Chondrocyte (in vitro differentiated cells): ENCODE measurements around the gene HOXA1. TPM values are rescaled to one million over a fixed set of nuclear protein-coding genes. Genes with fewer than 3 reads are reported as not detected.

ENCODE experiments used
- DNase-seq: peaks from one replicate; pipeline ENCODE4 v3.0.0; 2021; ENCODE audit warnings: mixed read lengths, low spot score
- H3K27ac Mint-ChIP-seq: one replicate; pipeline ENCODE4 v1.8.0; 2021; ENCODE audit warnings: mild to moderate bottlenecking, moderate library complexity, mixed read lengths; ENCODE audit not compliant: unreplicated experiment
- H3K27me3 Mint-ChIP-seq: 2 replicates; pipeline ENCODE4 v1.8.0; 2021; ENCODE audit warnings: low read depth, mixed read lengths
- H3K36me3 Mint-ChIP-seq: 2 replicates; pipeline ENCODE4 v1.8.0; 2021; ENCODE audit warnings: low read depth, mixed read lengths
- H3K4me1 Mint-ChIP-seq: 2 replicates; pipeline ENCODE4 v1.8.0; 2021; ENCODE audit warnings: low read depth, mild to moderate bottlenecking, mixed read lengths
- H3K4me3 Mint-ChIP-seq: one replicate; pipeline ENCODE4 v1.8.0; 2021; ENCODE audit warnings: mild to moderate bottlenecking, moderate library complexity, mixed read lengths; ENCODE audit not compliant: unreplicated experiment
- H3K9me3 Mint-ChIP-seq: 2 replicates; pipeline ENCODE4 v1.8.0; 2021; ENCODE audit warnings: low read depth, mixed read lengths
- total RNA-seq: library from RNA; stranded (reverse); gene quantifications from 3 replicates; pipeline ENCODE4 v1.2.1, GENCODE V29; 2021
- TF ChIP-seq, protein P1 (sequence below): fragments of 200-600 bp; sonication (generic); IDR thresholded peaks from 2 replicates; pipeline ENCODE4 v1.5.0; 2021; ENCODE audit warnings: antibody characterized with exemption, mild to moderate bottlenecking, moderate library complexity

Gene HOXA1
- total RNA-seq, 1 donor from 2014 or later, result 2.9 TPM

DNA sequence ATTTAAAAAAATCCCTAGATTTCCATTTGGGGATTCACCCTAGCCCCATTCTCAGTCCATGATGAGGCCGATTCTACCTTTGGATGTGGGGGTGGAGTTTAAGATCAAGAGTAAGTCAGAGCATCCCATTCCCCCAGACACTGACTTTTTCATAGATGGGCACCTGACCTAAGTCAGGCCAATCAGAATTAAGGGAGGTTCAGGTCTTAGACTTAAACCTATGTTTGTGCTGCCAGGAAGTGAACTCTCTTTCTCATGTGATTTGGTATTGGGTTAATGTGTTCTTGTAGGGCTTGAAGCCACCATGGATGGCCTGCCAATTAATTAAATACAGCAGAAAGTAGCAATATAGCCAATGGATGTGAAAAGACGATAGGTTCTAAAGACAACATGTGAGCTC lies 30.1 kb downstream of the HOXA1 start:
- Mint-ChIP-seq H3K9me3 (no peaks in the 10 kb centered on the region), H3K27ac (no peak overlapping the region), H3K4me1 (peaks cover 4% of the 10 kb centered on the region), H3K4me3 (no peak overlapping the region), H3K27me3 (peaks cover 17% of the 10 kb centered on the region), H3K36me3 (no peaks in the 10 kb centered on the region)
- no peak for DNase-seq
- TF ChIP-seq, protein P1, sequence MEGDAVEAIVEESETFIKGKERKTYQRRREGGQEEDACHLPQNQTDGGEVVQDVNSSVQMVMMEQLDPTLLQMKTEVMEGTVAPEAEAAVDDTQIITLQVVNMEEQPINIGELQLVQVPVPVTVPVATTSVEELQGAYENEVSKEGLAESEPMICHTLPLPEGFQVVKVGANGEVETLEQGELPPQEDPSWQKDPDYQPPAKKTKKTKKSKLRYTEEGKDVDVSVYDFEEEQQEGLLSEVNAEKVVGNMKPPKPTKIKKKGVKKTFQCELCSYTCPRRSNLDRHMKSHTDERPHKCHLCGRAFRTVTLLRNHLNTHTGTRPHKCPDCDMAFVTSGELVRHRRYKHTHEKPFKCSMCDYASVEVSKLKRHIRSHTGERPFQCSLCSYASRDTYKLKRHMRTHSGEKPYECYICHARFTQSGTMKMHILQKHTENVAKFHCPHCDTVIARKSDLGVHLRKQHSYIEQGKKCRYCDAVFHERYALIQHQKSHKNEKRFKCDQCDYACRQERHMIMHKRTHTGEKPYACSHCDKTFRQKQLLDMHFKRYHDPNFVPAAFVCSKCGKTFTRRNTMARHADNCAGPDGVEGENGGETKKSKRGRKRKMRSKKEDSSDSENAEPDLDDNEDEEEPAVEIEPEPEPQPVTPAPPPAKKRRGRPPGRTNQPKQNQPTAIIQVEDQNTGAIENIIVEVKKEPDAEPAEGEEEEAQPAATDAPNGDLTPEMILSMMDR, result no peak

DNA sequence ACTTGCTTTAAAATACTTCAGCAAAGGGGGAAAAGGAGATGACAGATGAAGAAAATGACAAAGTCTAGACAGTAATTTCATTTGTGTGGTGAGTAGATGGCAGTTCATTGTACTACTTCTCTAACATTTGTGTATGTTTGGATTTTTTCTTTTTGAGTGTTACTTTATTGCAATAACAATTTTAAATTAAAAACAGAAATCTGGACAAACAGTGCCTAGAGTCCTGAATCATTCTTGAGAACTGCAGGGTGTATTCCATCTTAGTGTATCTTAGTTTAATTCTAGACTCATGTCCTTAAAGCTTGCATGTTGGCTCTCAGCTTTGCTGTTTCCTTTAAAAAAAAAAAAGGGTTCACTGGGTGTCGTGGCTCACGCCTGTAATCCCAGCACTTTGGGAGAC lies 31.1 kb downstream of the HOXA1 start:
- Mint-ChIP-seq H3K4me3 (no peak overlapping the region), H3K9me3 (no peaks in the 10 kb centered on the region), H3K27ac (no peak overlapping the region), H3K36me3 (no peaks in the 10 kb centered on the region), H3K27me3 (peaks cover 26% of the 10 kb centered on the region), H3K4me1 (peaks cover 4% of the 10 kb centered on the region)
- no peak for DNase-seq
- TF ChIP-seq, protein P1, result no peak

DNA sequence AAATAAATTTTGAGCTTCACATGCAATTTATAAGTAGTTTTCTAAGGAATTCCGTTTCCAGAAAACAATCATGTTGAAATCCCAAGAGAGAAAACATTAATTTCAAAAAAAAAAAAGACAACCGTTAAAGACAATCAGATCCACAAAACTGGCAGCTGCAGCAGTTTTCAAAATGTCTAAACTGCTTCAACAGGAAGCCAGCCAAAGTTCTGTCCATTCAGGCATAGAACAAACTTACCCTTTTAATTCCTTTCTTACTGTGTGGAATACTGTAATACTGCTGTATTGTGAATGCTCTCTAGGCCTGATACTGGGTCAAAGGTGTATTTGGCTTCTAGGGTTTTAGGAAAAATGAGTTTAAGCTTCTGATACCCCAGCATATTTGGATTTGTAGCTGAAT lies 31.6 kb downstream of the HOXA1 start:
- DNase-seq, result no peak
- no peak overlapping the region for H3K27ac Mint-ChIP-seq
- H3K4me1 Mint-ChIP-seq, result peaks cover 4% of the 10 kb centered on the region
- H3K27me3 Mint-ChIP-seq, result peaks cover 31% of the 10 kb centered on the region
- no peak overlapping the region for H3K4me3 Mint-ChIP-seq
- TF ChIP-seq, protein P1, result no peak
- H3K9me3 Mint-ChIP-seq, result no peaks in the 10 kb centered on the region
- no peaks in the 10 kb centered on the region for H3K36me3 Mint-ChIP-seq

DNA sequence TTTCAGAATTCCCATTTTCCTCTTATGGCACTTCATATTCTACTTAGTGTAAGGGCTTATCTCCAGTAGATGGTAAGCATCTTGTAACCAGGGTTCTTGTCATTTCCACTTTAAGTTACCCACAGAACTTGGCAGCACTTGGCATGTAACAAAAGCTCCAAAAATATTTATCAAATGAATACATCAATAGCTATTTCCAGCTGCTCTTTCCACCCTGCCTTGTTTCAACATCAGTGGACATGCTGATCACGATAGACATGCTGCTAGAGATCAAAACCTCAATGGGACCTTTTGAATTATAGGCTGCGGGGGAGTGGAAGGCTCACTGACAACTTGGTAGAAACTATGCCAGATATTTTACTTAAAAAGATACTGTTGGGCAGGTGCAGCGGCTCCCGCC lies 32.9 kb downstream of the HOXA1 start:
- TF ChIP-seq, protein P1, result no peak
- H3K27me3 Mint-ChIP-seq, result peaks cover 27% of the 10 kb centered on the region
- peaks cover 4% of the 10 kb centered on the region for H3K4me1 Mint-ChIP-seq
- no peaks in the 10 kb centered on the region for H3K9me3 Mint-ChIP-seq
- no peak for DNase-seq
- no peaks in the 10 kb centered on the region for H3K36me3 Mint-ChIP-seq
- no peak overlapping the region for H3K4me3 Mint-ChIP-seq
- H3K27ac Mint-ChIP-seq, result no peak overlapping the region

DNA sequence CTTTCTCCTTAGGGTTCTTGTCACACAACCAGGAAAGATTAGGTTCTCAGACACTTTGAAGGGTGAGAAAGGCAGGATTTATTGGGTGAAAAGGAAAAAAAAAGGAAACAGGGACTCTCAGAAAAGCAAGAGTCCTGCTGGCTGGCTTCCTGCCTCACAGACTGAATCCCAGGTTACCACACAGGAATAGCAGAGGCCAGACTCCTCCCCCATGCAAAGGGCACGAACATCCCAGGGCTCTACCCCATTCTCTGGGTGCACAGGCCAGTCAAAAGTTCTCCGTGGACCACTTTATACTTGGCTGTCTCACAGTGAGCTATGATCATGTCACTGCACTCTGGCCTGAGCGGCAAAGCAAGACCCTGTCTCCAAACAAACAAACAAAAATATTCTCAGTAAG lies 42.6 kb downstream of the HOXA1 start:
- TF ChIP-seq, protein P1, result no peak
- no peak overlapping the region for H3K4me3 Mint-ChIP-seq
- H3K9me3 Mint-ChIP-seq, result no peaks in the 10 kb centered on the region
- H3K36me3 Mint-ChIP-seq, result no peaks in the 10 kb centered on the region
- no peak for DNase-seq
- H3K4me1 Mint-ChIP-seq, result no peaks in the 10 kb centered on the region
- peaks cover 3% of the 10 kb centered on the region for H3K27me3 Mint-ChIP-seq
- no peak overlapping the region for H3K27ac Mint-ChIP-seq
